Peyer's patch (tissue), 4 donors: ENCODE measurements around the gene OR56A1. TPM values are rescaled to one million over a fixed set of nuclear protein-coding genes. Genes with fewer than 3 reads are reported as not detected.
"Not testable (repeated sequence)": the region's sequence is repeated elsewhere in the genome, so short reads cannot be mapped to it uniquely, and the experiment has no call there.

Source experiments
- DNase-seq, 3 donors: peaks; one replicate each; pipeline ENCODE4 v3.0.0-alpha.2; 2017 to 2019
- H3K27ac ChIP-seq, 4 donors: fragments of 200-600 bp; sonication (generic); one replicate each; pipeline ENCODE4 v1.5.1; 2016 to 2019
- H3K27me3 ChIP-seq, 2 donors: fragments of 200-600 bp; sonication (generic); one replicate each; pipeline ENCODE4 v1.5.1; 2019
- H3K36me3 ChIP-seq, 3 donors: fragments of 200-600 bp; sonication (generic); one replicate each; pipeline ENCODE4 v1.5.1; 2016 to 2019
- H3K4me1 ChIP-seq, 4 donors: fragments of 200-600 bp; sonication (generic); one replicate each; pipeline ENCODE4 v1.5.1; 2016 to 2019
- H3K4me3 ChIP-seq, 4 donors: fragments of 200-600 bp; sonication (generic); 1 replicate in 3 of 4; 2 replicates in 1 of 4; pipeline ENCODE4 v1.5.1; 2016 to 2019; ENCODE audit warnings: mild to moderate bottlenecking in 1 of 4
- H3K9me3 ChIP-seq, 4 donors: fragments of 200-600 bp; sonication (generic); one replicate each; pipeline ENCODE4 v1.5.1; 2016 to 2019; ENCODE audit warnings: mild to moderate bottlenecking in 1 of 4
- POLR2A ChIP-seq, 2 donors: fragments of 450-650 bp; IDR thresholded peaks; one replicate each; pipeline ENCODE4 v1.5.1; 2017; ENCODE audit warnings: antibody characterized with exemption in 2 of 2, mild to moderate bottlenecking in 2 of 2, moderate library complexity in 2 of 2
- total RNA-seq, 4 donors: library from RNA; depleted of rRNA; stranded (reverse); fragments of >200 nt; gene quantifications; one replicate each; pipeline ENCODE4 v1.1.0, GENCODE V29; 2016
- TF ChIP-seq, protein P1 (sequence below), 6 experiments: fragments of 450-650 bp in 4 of 6; fragments of 200-600 bp in 2 of 6; sonication (generic) in 1 of 6; IDR thresholded peaks; one replicate each; pipeline ENCODE4 v1.5.1; 2017 to 2019; ENCODE audit warnings: antibody characterized with exemption in 6 of 6, mild to moderate bottlenecking in 3 of 6, moderate library complexity in 1 of 6

OR56A1 gene, protein sequence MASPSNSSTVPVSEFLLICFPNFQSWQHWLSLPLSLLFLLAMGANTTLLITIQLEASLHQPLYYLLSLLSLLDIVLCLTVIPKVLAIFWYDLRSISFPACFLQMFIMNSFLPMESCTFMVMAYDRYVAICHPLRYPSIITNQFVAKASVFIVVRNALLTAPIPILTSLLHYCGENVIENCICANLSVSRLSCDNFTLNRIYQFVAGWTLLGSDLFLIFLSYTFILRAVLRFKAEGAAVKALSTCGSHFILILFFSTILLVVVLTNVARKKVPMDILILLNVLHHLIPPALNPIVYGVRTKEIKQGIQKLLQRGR
- total RNA-seq = not detected

DNA sequence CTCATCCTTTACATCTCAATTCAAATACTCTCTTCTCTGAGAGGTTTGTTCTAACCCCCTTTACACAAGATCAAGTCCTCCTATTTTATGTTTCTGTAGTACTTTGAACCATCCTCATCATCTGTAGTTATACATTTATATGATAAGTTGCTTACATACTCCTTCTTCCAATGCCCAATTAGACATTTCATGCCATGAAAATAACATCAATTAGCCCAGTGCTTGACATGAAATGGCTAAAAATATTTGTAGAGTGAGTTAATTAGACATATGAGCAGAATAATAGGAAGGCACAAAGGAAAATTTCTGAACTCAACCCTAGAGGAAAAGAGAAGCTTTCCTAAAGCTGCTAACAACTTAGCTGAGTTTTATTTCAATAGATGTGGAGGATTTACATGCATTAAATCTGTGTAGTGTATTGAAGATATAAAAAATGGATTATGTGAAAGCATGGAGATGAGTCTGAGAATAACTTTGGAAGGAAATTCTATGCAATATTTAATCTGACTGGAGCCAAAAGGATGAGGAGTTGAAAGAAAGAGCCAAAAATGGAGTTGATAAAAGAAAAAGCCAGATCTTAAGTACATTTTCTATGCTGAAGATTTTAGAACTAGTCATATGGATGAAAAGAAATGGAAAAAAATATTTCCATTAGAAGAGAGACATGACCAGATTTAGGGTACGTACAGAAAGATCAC lies at the start of gene OR56A1:
OR56A1 (minus strand) TSS at position 51 of the 698 bp plus-strand sequence. CDS start 3,066 bp downstream, outside the sequence.
- Histone ChIP-seq H3K36me3 (no peaks in the 10 kb centered on the region), H3K27ac (no peak within 1 kb of the TSS), H3K4me1 (no peaks in the 10 kb centered on the region), H3K4me3 (no peak within 1 kb of the TSS), H3K9me3 (no peaks in the 10 kb centered on the region), H3K27me3 (no peaks in the 10 kb centered on the region)
- DNase-seq = no peak
- TF ChIP-seq, protein P1, sequence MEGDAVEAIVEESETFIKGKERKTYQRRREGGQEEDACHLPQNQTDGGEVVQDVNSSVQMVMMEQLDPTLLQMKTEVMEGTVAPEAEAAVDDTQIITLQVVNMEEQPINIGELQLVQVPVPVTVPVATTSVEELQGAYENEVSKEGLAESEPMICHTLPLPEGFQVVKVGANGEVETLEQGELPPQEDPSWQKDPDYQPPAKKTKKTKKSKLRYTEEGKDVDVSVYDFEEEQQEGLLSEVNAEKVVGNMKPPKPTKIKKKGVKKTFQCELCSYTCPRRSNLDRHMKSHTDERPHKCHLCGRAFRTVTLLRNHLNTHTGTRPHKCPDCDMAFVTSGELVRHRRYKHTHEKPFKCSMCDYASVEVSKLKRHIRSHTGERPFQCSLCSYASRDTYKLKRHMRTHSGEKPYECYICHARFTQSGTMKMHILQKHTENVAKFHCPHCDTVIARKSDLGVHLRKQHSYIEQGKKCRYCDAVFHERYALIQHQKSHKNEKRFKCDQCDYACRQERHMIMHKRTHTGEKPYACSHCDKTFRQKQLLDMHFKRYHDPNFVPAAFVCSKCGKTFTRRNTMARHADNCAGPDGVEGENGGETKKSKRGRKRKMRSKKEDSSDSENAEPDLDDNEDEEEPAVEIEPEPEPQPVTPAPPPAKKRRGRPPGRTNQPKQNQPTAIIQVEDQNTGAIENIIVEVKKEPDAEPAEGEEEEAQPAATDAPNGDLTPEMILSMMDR (IDR thresholded peaks at IDR 0.05) = no peak
- TF ChIP-seq POLR2A (IDR thresholded peaks at IDR 0.05) = no peak

DNA sequence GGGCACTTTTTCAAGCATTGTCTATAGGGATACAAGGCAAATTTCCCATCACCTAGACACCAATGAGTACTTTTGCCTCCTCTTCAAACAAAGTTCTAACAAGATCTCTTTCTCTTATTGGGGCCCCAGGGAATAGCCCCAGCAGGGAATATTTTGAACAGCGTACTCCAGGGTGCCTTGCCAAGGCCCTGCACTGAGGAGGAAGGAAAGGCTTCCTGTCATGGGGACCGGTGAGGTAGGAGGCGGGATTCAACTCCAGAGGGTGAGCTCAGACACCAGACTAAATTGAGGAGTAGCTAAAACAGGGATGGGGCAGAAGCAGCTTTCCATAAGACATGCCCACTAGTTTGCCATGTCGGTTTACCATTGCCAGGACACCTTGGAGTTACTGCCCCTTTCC lies 48.9 kb upstream of the OR56A1 start:
- H3K4me3 ChIP-seq = no peak overlapping the region
- H3K4me1 ChIP-seq = no peaks in the 10 kb centered on the region
- no peaks in the 10 kb centered on the region for H3K9me3 ChIP-seq
- no peak for DNase-seq
- TF ChIP-seq, protein P1 (IDR thresholded peaks at IDR 0.05) = no peak
- no peak for TF ChIP-seq POLR2A (IDR thresholded peaks at IDR 0.05)
- no peaks in the 10 kb centered on the region for H3K36me3 ChIP-seq
- no peak overlapping the region for H3K27ac ChIP-seq
- H3K27me3 ChIP-seq = no peaks in the 10 kb centered on the region

DNA sequence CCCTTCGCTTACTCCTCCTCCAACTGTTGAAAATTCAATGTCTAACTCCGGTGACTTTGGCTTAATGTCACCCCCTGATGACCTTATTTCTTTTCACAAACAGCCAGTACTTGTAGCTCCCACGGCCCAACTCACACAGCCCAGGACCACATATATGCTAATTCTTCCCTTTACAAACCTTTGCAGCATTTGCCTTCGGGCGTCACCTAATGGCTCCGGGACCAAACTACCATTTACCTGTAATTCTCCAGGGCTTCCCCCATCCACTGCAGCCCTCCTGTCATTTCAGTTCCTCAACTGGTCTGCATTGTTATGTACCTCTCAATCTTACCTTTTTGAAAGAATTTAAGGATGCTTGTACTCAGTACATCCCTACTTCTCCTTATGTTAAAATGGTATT lies 47.2 kb upstream of the OR56A1 start:
- H3K27me3 ChIP-seq = no peaks in the 10 kb centered on the region
- no peak overlapping the region for H3K27ac ChIP-seq
- TF ChIP-seq POLR2A (IDR thresholded peaks at IDR 0.05) = no peak
- TF ChIP-seq, protein P1 (IDR thresholded peaks at IDR 0.05) = no peak
- H3K4me3 ChIP-seq = no peak overlapping the region
- no peaks in the 10 kb centered on the region for H3K4me1 ChIP-seq
- no peaks in the 10 kb centered on the region for H3K36me3 ChIP-seq
- H3K9me3 ChIP-seq = no peaks in the 10 kb centered on the region
- DNase-seq = no peak

DNA sequence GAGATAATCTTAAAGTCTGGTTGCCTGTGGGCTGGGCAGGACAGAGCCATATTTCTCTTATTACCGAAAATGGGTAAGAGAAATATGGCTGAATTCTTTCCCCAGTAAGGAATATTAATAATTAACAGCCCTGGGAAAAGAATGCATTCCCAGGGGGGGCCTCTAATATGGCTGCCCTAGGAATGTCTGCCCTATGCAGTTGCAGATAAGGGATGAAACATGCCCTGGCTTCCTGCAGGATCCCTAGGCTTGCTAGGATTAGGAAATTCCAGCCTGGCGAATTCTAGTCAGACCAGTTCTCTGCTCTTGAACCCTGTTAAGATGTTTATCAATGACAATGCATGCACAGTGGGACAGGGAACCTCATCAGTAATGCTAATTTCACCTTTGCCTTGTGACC lies 45.9 kb upstream of the OR56A1 start:
- DNase-seq, H3K36me3 ChIP-seq, H3K27me3 ChIP-seq, H3K4me3 ChIP-seq, H3K9me3 ChIP-seq, H3K27ac ChIP-seq, H3K4me1 ChIP-seq: not testable (repeated sequence)

DNA sequence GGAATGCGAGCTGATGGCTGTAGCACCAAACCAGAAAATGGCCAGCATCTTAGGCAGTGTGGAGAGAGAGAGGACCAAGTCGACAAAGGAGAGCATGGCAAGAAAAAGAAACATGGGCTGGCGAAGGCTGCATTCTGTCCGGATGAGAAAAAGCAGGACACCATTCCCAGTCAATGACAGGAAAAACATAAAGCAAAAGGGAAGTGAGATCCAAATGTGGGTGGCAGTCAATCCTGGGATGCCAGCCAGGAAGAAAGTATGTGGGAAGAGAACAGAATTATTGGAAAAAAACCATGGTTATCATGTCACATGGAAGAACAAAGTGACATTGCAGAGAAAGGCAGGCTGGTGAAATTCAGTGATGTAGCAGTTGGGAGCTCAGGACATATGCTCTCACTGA lies 36.9 kb upstream of the OR56A1 start:
- Histone ChIP-seq H3K27ac (no peak overlapping the region), H3K4me1 (no peaks in the 10 kb centered on the region), H3K9me3 (no peaks in the 10 kb centered on the region), H3K4me3 (no peak overlapping the region), H3K36me3 (no peaks in the 10 kb centered on the region), H3K27me3 (no peaks in the 10 kb centered on the region)
- DNase-seq = no peak
- TF ChIP-seq, protein P1 (IDR thresholded peaks at IDR 0.05) = no peak
- no peak for TF ChIP-seq POLR2A (IDR thresholded peaks at IDR 0.05)

DNA sequence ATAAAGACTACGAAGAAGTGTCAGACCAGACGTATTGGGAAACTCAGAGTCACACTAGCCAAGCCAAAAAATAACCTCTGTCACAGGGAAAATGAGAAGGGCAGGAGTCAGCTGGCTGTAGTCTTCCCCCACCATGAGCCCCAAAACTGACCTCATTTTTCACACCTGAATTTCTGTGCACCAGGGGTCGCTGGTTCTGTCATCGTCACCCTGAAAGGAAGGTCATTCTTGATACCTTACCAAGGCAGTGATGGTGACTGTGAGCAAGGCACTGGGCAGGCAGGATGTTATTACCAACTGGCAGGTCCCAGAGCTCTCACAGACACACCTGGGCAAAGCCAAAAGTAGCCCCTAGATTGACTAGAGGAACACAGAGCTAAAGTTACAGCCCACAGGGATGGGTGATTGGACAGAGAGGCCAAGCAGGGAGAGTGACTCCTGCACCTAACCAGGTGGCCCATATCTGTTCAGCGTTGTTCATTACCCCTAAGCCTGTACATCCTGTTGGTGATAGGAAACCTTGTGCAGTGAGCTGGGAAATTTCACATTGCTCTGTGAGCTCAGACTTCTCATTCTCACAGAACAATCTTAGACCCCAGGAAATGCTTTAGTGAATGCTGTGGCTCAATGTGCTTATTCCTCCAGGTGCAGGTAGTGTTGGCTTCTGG lies 32.3 kb upstream of the OR56A1 start:
- TF ChIP-seq, protein P1 (IDR thresholded peaks at IDR 0.05) = no peak
- no peak for TF ChIP-seq POLR2A (IDR thresholded peaks at IDR 0.05)
- no peak for DNase-seq
- Histone ChIP-seq H3K4me1 (no peaks in the 10 kb centered on the region), H3K4me3 (no peak overlapping the region), H3K36me3 (no peaks in the 10 kb centered on the region), H3K27me3 (no peaks in the 10 kb centered on the region), H3K9me3 (no peaks in the 10 kb centered on the region), H3K27ac (no peak overlapping the region)
